Endothelial cell of umbilical vein (primary cell): ENCODE data around the gene ZC3HAV1L. TPM values are rescaled to one million over a fixed set of nuclear protein-coding genes. Genes with fewer than 3 reads are reported as not detected.

ENCODE experiments used
- BruUV-seq: library from RNA; stranded (reverse); fragments of 400-500 nt; replicated peaks from 2 replicates; lab custom pipeline; 2021; lab: Mats Ljungman, UMichigan
- CTCF ChIA-PET: fragments of 300-600, 350-600 bp; sonication (Branson Sonifier 250); formaldehyde crosslinking; loops from one replicate; lab custom pipeline; 2021; ENCODE audit warnings: antibody characterized with exemption, inconsistent platforms; lab: Charles Lee
- POLR2A ChIA-PET: fragments of 300-600, 350-600 bp; sonication (Branson Sonifier 250); formaldehyde crosslinking; loops from one replicate; lab custom pipeline; 2021; ENCODE audit warnings: antibody characterized with exemption, inconsistent platforms; lab: Charles Lee
- DNase-seq: peaks from one replicate; pipeline ENCODE4 v3.0.0-alpha.2; 2011; ENCODE audit warnings: low read depth, low spot score
- FAIRE-seq: peaks from 2 replicates; lab custom pipeline; 2011; peaks lifted over from hg19 to GRCh38; lab: Jason Lieb, UNC
- H2AFZ ChIP-seq: 2 replicates; pipeline ENCODE4 v1.6.0; 2012; ENCODE audit warnings: low read depth, low read length, control low read depth, inconsistent platforms
- H3K27ac ChIP-seq: 2 replicates; pipeline ENCODE4 v1.5.1; 2011; ENCODE audit warnings: low read depth, mild to moderate bottlenecking, control low read depth, low read length, moderate library complexity; ENCODE audit not compliant: insufficient read depth
- H3K27me3 ChIP-seq, 2 experiments: 2 replicates each; pipeline versions ENCODE4 v1.6.0 to v1.6.1; 2011; ENCODE audit warnings: low read length in 2 of 2, mixed read lengths in 1 of 2; ENCODE audit not compliant: control insufficient read depth in 2 of 2, insufficient read depth in 2 of 2
- H3K36me3 ChIP-seq, 2 experiments: 2 replicates in 1 of 2; 3 replicates in 1 of 2; pipeline ENCODE4 v1.5.1; 2011; ENCODE audit warnings: low read length in 2 of 2, mild to moderate bottlenecking in 1 of 2, moderate library complexity in 1 of 2; ENCODE audit not compliant: control insufficient read depth in 2 of 2, insufficient read depth in 2 of 2; ENCODE audit errors: extremely low read depth in 1 of 2
- H3K4me1 ChIP-seq: 3 replicates; pipeline ENCODE4 v1.5.1; 2011; ENCODE audit warnings: mild to moderate bottlenecking, low read length; ENCODE audit not compliant: control insufficient read depth, insufficient read depth; ENCODE audit errors: extremely low read depth
- H3K4me2 ChIP-seq: 2 replicates; pipeline ENCODE4 v1.6.1; 2011; ENCODE audit warnings: low read length, control low read depth, mixed read lengths; ENCODE audit not compliant: insufficient read depth
- H3K4me3 ChIP-seq, 3 experiments: fragments of 200-600 bp in 1 of 3; sonication (generic), shearing (Covaris generic) in 1 of 3; replicated peaks in 1 of 3; 2 replicates each; pipeline ENCODE4 v1.5.1; 2011 to 2016; ENCODE audit warnings: control low read depth in 3 of 3, low read length in 3 of 3, mild to moderate bottlenecking in 2 of 3, inconsistent platforms in 1 of 3, low read depth in 1 of 3, moderate library complexity in 1 of 3; ENCODE audit not compliant: insufficient read depth in 1 of 3
- H3K79me2 ChIP-seq: 2 replicates; pipeline ENCODE4 v1.6.0; 2012; ENCODE audit warnings: low read length, inconsistent platforms; ENCODE audit not compliant: control insufficient read depth, insufficient read depth
- H3K9ac ChIP-seq: replicated peaks from 2 replicates; pipeline ENCODE3; 2011; ENCODE audit warnings: low read length, control low read depth; ENCODE audit not compliant: insufficient read depth; ENCODE audit errors: extremely low read depth
- H3K9me1 ChIP-seq: replicated peaks from 3 replicates; pipeline ENCODE4 v1.6.0; 2011; ENCODE audit warnings: mild to moderate bottlenecking, low read length; ENCODE audit not compliant: control insufficient read depth, insufficient read depth; ENCODE audit errors: extremely low read depth
- H3K9me3 ChIP-seq: replicated peaks from 2 replicates; pipeline ENCODE4 v1.5.1; 2012; ENCODE audit warnings: low read length, inconsistent platforms; ENCODE audit not compliant: control insufficient read depth, insufficient read depth
- H4K20me1 ChIP-seq: replicated peaks from 2 replicates; pipeline ENCODE3; 2011; ENCODE audit warnings: mild to moderate bottlenecking, low read length; ENCODE audit not compliant: control insufficient read depth, insufficient read depth; ENCODE audit errors: extremely low read depth
- CTCF ChIP-seq, 2 donors: IDR thresholded peaks; 1 replicate in 1 of 2; 2 replicates in 1 of 2; pipeline ENCODE4 v1.5.1; 2011; ENCODE audit warnings: low read length in 2 of 2, mild to moderate bottlenecking in 2 of 2, moderate library complexity in 2 of 2, control low read depth in 1 of 2, inconsistent platforms in 1 of 2, low read depth in 1 of 2; ENCODE audit not compliant: insufficient read depth in 1 of 2; ENCODE audit errors: extremely low read depth in 1 of 2
- EZH2 ChIP-seq: IDR thresholded peaks from 2 replicates; pipeline ENCODE4 v1.6.1; 2012; ENCODE audit warnings: borderline replicate concordance, low read depth, mild to moderate bottlenecking, moderate library complexity, low read length, inconsistent platforms; ENCODE audit not compliant: severe bottlenecking
- FOS ChIP-seq: IDR thresholded peaks from 2 replicates; pipeline ENCODE4 v1.6.1; 2011; ENCODE audit warnings: mild to moderate bottlenecking, low read length, moderate library complexity, borderline replicate concordance; ENCODE audit not compliant: insufficient read depth
- GATA2 ChIP-seq: IDR thresholded peaks from 2 replicates; pipeline ENCODE4 v1.7.0; 2011; ENCODE audit warnings: low read depth, mild to moderate bottlenecking, moderate library complexity, mixed read lengths, low read length; ENCODE audit not compliant: insufficient read length, insufficient read depth
- JUN ChIP-seq: IDR thresholded peaks from 2 replicates; pipeline ENCODE4 v1.6.1; 2011; ENCODE audit warnings: borderline replicate concordance, low read depth; ENCODE audit not compliant: insufficient read length, insufficient read depth
- MAX ChIP-seq: IDR thresholded peaks from 2 replicates; pipeline ENCODE4 v1.6.1; 2011; ENCODE audit not compliant: insufficient read depth, insufficient read length
- MYC ChIP-seq: IDR thresholded peaks from one replicate; pipeline ENCODE4 v1.6.1; 2011; ENCODE audit warnings: mild to moderate bottlenecking, low read depth, low read length
- POLR2A ChIP-seq: IDR thresholded peaks from 2 replicates; pipeline ENCODE4 v1.6.1; 2012; ENCODE audit warnings: low read depth, mild to moderate bottlenecking, control low read depth, low read length
- POLR2AphosphoS5 ChIP-seq: IDR thresholded peaks from 2 replicates; pipeline ENCODE4 v1.6.1; 2012; ENCODE audit warnings: low read depth, mild to moderate bottlenecking, control low read depth, low read length, moderate library complexity; ENCODE audit not compliant: insufficient read depth
- dilution Hi-C: fragments of 300-500 bp; cut with MboI; formaldehyde crosslinking; loops from one replicate; pipeline ENCODE4 v1.15.0; 2019; ENCODE audit warnings: low sequenced_read_pairs; ENCODE audit not compliant: extremely low pct_ligation_motif_present
- intact Hi-C: fragments of 100-400 bp; cut with micrococcal nuclease; formaldehyde crosslinking; loops from one replicate; pipeline ENCODE4 v1.10.0; 2022
- polyA plus RNA-seq, 4 experiments: library from polyadenylated mRNA; depleted of rRNA in 3 of 4; stranded (reverse) in 3 of 4; unstranded in 1 of 4; fragments of >200 nt; gene quantifications; 2 replicates each; pipeline versions ENCODE4 v1.2.1 to v1.2.3, GENCODE V29; 2011 to 2012; ENCODE audit warnings: missing spikeins in 1 of 4
- total RNA-seq: library from RNA; stranded (reverse); gene quantifications from 2 replicates; pipeline ENCODE4 v1.2.3, GENCODE V29; 2021

Gene ZC3HAV1L
- total and polyA plus RNA-seq, 2 donors (not counting 3 experiments of a cell fraction or from before 2014, with no cell fraction given), result 15.9 to 25.7 TPM

DNA sequence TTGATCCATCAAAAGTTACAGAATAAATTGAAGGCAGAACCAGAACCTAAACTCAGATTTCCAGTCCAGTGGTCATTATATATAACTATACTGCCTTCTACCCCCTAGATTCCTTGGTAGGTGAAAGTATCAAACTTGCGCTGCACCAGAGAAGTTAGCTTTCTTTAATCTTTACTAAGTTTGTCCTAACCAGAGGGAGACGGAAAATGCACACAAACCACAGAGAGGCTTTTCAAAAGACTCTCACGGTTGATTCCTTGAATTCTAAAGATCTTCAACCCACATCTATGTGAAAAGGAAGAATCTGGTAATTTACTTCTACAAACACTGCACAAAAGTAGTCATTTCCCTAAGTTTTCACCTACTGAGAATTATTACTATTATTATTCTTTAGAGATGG lies 36.4 kb downstream of the ZC3HAV1L start:
- CTCF ChIA-PET, result interaction anchor here (1.0 to 2.2 kb wide), 3 partner anchors 14 to 113 kb away, joined by 3 to 4 read pairs (median 4); no protein-coding TSS in a partner anchor
- TF ChIP-seq MYC (no peak), GATA2 (no peak), POLR2AphosphoS5 (no peak), MAX (no peak), JUN (no peak), CTCF (IDR thresholded peaks at IDR 0.05; ENCODE audit: extremely low read depth in 1 of 2, insufficient read depth in 1 of 2, low read depth in 1 of 2, low read length in 2 of 2) (no peak), POLR2A (no peak), FOS (no peak), EZH2 (no peak)

More for the DNA sequence above, 36.4 kb downstream of the ZC3HAV1L start:
- no peak overlapping the region for H2AFZ ChIP-seq
- DNase-seq (no peak), FAIRE-seq (no peak)
- BruUV-seq, result no TSS peak
- H4K20me1 ChIP-seq, result no peaks in the 10 kb centered on the region
- H3K27me3 ChIP-seq, result peaks cover 2 to 3% of the 10 kb centered on the region in 2 experiments
- H3K27ac ChIP-seq, result no peak overlapping the region
- H3K4me2 ChIP-seq, result no peak overlapping the region
- POLR2A ChIA-PET, result no interaction called here
- H3K9me3 ChIP-seq, result no peaks in the 10 kb centered on the region
- H3K9ac ChIP-seq, result no peak overlapping the region
- H3K4me1 ChIP-seq, result no peaks in the 10 kb centered on the region
- no peaks in the 10 kb centered on the region for H3K9me1 ChIP-seq
- no peaks in the 10 kb centered on the region for H3K79me2 ChIP-seq
- intact Hi-C loops (no loop called here), dilution Hi-C loops (no loop called here)
- H3K4me3 ChIP-seq, result no peak overlapping the region
- no peaks in the 10 kb centered on the region for H3K36me3 ChIP-seq
